OCI-LY1 (cell line): ENCODE results near the gene MYO1D.

ENCODE experiments used
- H2AFZ ChIP-seq: fragments of 200-600 bp; sonication (generic), shearing (Covaris generic); 2 replicates; pipeline ENCODE4 v1.6.0; 2014; ENCODE audit warnings: antibody characterized with exemption, mild to moderate bottlenecking, low read length
- H3F3A ChIP-seq: fragments of 200-600 bp; sonication (generic), shearing (Covaris generic); 2 replicates; pipeline ENCODE4 v1.6.0; 2014; ENCODE audit warnings: mild to moderate bottlenecking, antibody characterized with exemption, low read length, moderate library complexity; ENCODE audit not compliant: insufficient read depth
- H3K27ac ChIP-seq: fragments of 200-600 bp; sonication (generic); 2 replicates; pipeline ENCODE4 v1.5.1; 2014; ENCODE audit warnings: low read length, mixed run types, mild to moderate bottlenecking, low read depth; ENCODE audit not compliant: poor library complexity, severe bottlenecking
- H3K27me3 ChIP-seq: fragments of 200-600 bp; sonication (generic); 2 replicates; pipeline ENCODE4 v1.6.0; 2014; ENCODE audit warnings: antibody characterized with exemption, mild to moderate bottlenecking, low read length, moderate library complexity; ENCODE audit not compliant: insufficient read depth
- H3K36me3 ChIP-seq: fragments of 200-600 bp; sonication (generic); 2 replicates; pipeline ENCODE4 v1.6.1; 2014; ENCODE audit warnings: mild to moderate bottlenecking, antibody characterized with exemption, low read length, moderate library complexity, mixed read lengths; ENCODE audit not compliant: insufficient read depth
- H3K4me1 ChIP-seq: fragments of 200-600 bp; sonication (generic); 2 replicates; pipeline ENCODE4 v1.5.1; 2014; ENCODE audit warnings: mild to moderate bottlenecking, low read length, moderate library complexity; ENCODE audit not compliant: insufficient read depth, severe bottlenecking
- H3K4me2 ChIP-seq: fragments of 200-600 bp; sonication (generic), shearing (Covaris generic); 2 replicates; pipeline ENCODE4 v1.6.1; 2014; ENCODE audit warnings: low read length
- H3K4me3 ChIP-seq: fragments of 200-600 bp; sonication (generic); 2 replicates; pipeline ENCODE4 v1.5.1; 2014; ENCODE audit warnings: low read length, low read depth, mild to moderate bottlenecking, mixed read lengths; ENCODE audit not compliant: poor library complexity, severe bottlenecking
- H3K79me2 ChIP-seq: fragments of 200-600 bp; shearing (Covaris generic); 2 replicates; pipeline ENCODE4 v1.6.1; 2016; ENCODE audit warnings: mixed run types, low read length, mixed read lengths; ENCODE audit not compliant: insufficient read depth
- H3K9ac ChIP-seq: fragments of 200-600 bp; sonication (generic), shearing (Covaris generic); 2 replicates; pipeline ENCODE4 v1.6.1; 2014; ENCODE audit warnings: mild to moderate bottlenecking, low read length, mixed read lengths
- H3K9me2 ChIP-seq: fragments of 200-600 bp; sonication (generic), shearing (Covaris generic); 2 replicates; pipeline ENCODE4 v1.6.1; 2014; ENCODE audit warnings: low read depth, mild to moderate bottlenecking, low read length, mixed read lengths
- H3K9me3 ChIP-seq: fragments of 200-600 bp; shearing (Covaris generic); 2 replicates; pipeline ENCODE4 v1.6.1; 2014; ENCODE audit warnings: low read length, mixed read lengths
- H4K20me1 ChIP-seq: fragments of 200-600 bp; sonication (generic), shearing (Covaris generic); 2 replicates; pipeline ENCODE4 v1.6.0; 2016; ENCODE audit warnings: mild to moderate bottlenecking, low read length; ENCODE audit not compliant: insufficient read depth
- CTCF ChIP-seq: fragments of 200-600 bp; sonication (generic), shearing (Covaris generic); IDR thresholded peaks from 2 replicates; pipeline ENCODE4 v1.5.1; 2017; ENCODE audit warnings: mild to moderate bottlenecking, antibody characterized with exemption, low read length, moderate library complexity, mixed read lengths
- EZH2 ChIP-seq: fragments of 200-600 bp; sonication (generic), shearing (Covaris generic); IDR thresholded peaks from 2 replicates; pipeline ENCODE4 v1.8.0; 2017; ENCODE audit warnings: borderline replicate concordance, mixed run types, mild to moderate bottlenecking, antibody characterized with exemption, low read length, moderate library complexity, mixed read lengths

MYO1D gene

GRCh38 chr17:32802306-32802705 is 74.6 kb downstream of the MYO1D start:
- no peaks in the 10 kb centered on the region for H3K27me3 ChIP-seq
- no peaks in the 10 kb centered on the region for H3K79me2 ChIP-seq
- H3K9me3 ChIP-seq = no peaks in the 10 kb centered on the region
- H3K27ac ChIP-seq = no peak overlapping the region
- H3K4me2 ChIP-seq = no peak overlapping the region
- TF ChIP-seq EZH2 = no peak
- TF ChIP-seq CTCF = no peak
- no peak overlapping the region for H3K4me3 ChIP-seq
- no peaks in the 10 kb centered on the region for H3K36me3 ChIP-seq
- no peaks in the 10 kb centered on the region for H3K4me1 ChIP-seq
- H3K9ac ChIP-seq = no peak overlapping the region
- H2AFZ ChIP-seq = no peak overlapping the region
- no peaks in the 10 kb centered on the region for H3K9me2 ChIP-seq
- H4K20me1 ChIP-seq = no peaks in the 10 kb centered on the region
- H3F3A ChIP-seq = no peaks in the 10 kb centered on the region

- Histone ChIP-seq H3K9me2 (no peaks in the 10 kb centered on the region), H3K27me3 (no peaks in the 10 kb centered on the region), H3K9me3 (no peaks in the 10 kb centered on the region), H3K4me2 (no peak overlapping the region), H3K27ac (no peak overlapping the region), H3K79me2 (no peaks in the 10 kb centered on the region), H3K9ac (no peak overlapping the region), H3K4me1 (no peaks in the 10 kb centered on the region), H2AFZ (no peak overlapping the region), H4K20me1 (no peaks in the 10 kb centered on the region), H3K4me3 (no peak overlapping the region), H3F3A (no peaks in the 10 kb centered on the region), H3K36me3 (no peaks in the 10 kb centered on the region)
- TF ChIP-seq EZH2 = no peak
- TF ChIP-seq CTCF = no peak
These were observed 75.3 kb downstream of the MYO1D start for GRCh38 chr17:32801641-32802040.

GRCh38 chr17:32801193-32801592 is 75.7 kb downstream of the MYO1D start:
- no peak overlapping the region for H3K9ac ChIP-seq
- H2AFZ ChIP-seq = no peak overlapping the region
- no peaks in the 10 kb centered on the region for H3K9me2 ChIP-seq
- H3K4me1 ChIP-seq = no peaks in the 10 kb centered on the region
- no peak for TF ChIP-seq CTCF
- no peak for TF ChIP-seq EZH2
- no peak overlapping the region for H3K4me2 ChIP-seq
- no peaks in the 10 kb centered on the region for H3K79me2 ChIP-seq
- no peak overlapping the region for H3K4me3 ChIP-seq
- H3F3A ChIP-seq = no peaks in the 10 kb centered on the region
- no peaks in the 10 kb centered on the region for H3K36me3 ChIP-seq
- H3K27me3 ChIP-seq = no peaks in the 10 kb centered on the region
- no peaks in the 10 kb centered on the region for H3K9me3 ChIP-seq
- H3K27ac ChIP-seq = no peak overlapping the region
- H4K20me1 ChIP-seq = no peaks in the 10 kb centered on the region
